ENCODE measurements around the gene VDAC1. TPM values are rescaled to one million over a fixed set of nuclear protein-coding genes. Genes with fewer than 3 reads are reported as not detected.

The VDAC1 gene
- total RNA-seq, 1 donor from 2014 or later, result 501 TPM

GRCh38 chr5:134007581-134008265 is 2.9 kb upstream of the VDAC1 start:
- Histone ChIP-seq H3K9me3 (replicated peaks) (no peaks in the 10 kb centered on the region), H3K4me3 (no peak overlapping the region), H3K36me3 (no peaks in the 10 kb centered on the region), H3K4me1 (peaks cover 35% of the 10 kb centered on the region), H3K27ac (replicated peaks) (no peak overlapping the region), H3K27me3 (ENCODE audit: low read depth) (no peaks in the 10 kb centered on the region)
- intact Hi-C loops (cut with micrococcal nuclease), result no loop called here
- no peak for TF ChIP-seq CTCF (IDR thresholded peaks at IDR 0.05; ENCODE audit: borderline replicate concordance)
- DNase-seq, result no peak

GRCh38 chr5:134006115-134006514 is 1.3 kb upstream of the VDAC1 start:
- Histone ChIP-seq H3K4me1 (peaks cover 51% of the 10 kb centered on the region), H3K4me3 (peak overlapping the region; percentile 93)
- DNase-seq, result no peak

GRCh38 chr5:134005417-134006061 is 764 bp upstream of the VDAC1 start:
- peak overlapping the region; percentile 93 for H3K4me3 ChIP-seq
- peaks cover 7% of the 10 kb centered on the region for H3K36me3 ChIP-seq
- no peak for TF ChIP-seq CTCF (IDR thresholded peaks at IDR 0.05; ENCODE audit: borderline replicate concordance)
- peaks cover 56% of the 10 kb centered on the region for H3K4me1 ChIP-seq
- H3K27me3 ChIP-seq (ENCODE audit: low read depth), result no peaks in the 10 kb centered on the region
- intact Hi-C loops (cut with micrococcal nuclease), result no loop called here
- no peaks in the 10 kb centered on the region for H3K9me3 ChIP-seq (replicated peaks)
- DNase-seq, result peak; percentile 51
- H3K27ac ChIP-seq (replicated peaks), result peak overlapping the region; percentile 100

More at GRCh38 chr5:134006115-134006514, 1.3 kb upstream of the VDAC1 start:
- no peaks in the 10 kb centered on the region for H3K27me3 ChIP-seq (ENCODE audit: low read depth)
- intact Hi-C loops (cut with micrococcal nuclease), result no loop called here
- no peaks in the 10 kb centered on the region for H3K9me3 ChIP-seq (replicated peaks)
- TF ChIP-seq CTCF (IDR thresholded peaks at IDR 0.05; ENCODE audit: borderline replicate concordance), result no peak
- peaks cover 5% of the 10 kb centered on the region for H3K36me3 ChIP-seq
- peak overlapping the region; percentile 100 for H3K27ac ChIP-seq (replicated peaks)

- no peaks in the 10 kb centered on the region for H3K9me3 ChIP-seq (replicated peaks)
- peaks cover 72% of the 10 kb centered on the region for H3K4me1 ChIP-seq
- no peaks in the 10 kb centered on the region for H3K27me3 ChIP-seq (ENCODE audit: low read depth)
- intact Hi-C loops (cut with micrococcal nuclease), result no loop called here
- TF ChIP-seq CTCF (IDR thresholded peaks at IDR 0.05; ENCODE audit: borderline replicate concordance), result no peak
- H3K27ac ChIP-seq (replicated peaks), result peak overlapping the region; percentile 100
- H3K4me3 ChIP-seq, result peak overlapping the region; percentile 93
- peaks cover 7% of the 10 kb centered on the region for H3K36me3 ChIP-seq
- DNase-seq, result peak; percentile 69
Measured at GRCh38 chr5:134003817-134004625, 754 bp downstream of the VDAC1 start.

- Histone ChIP-seq H3K27me3 (ENCODE audit: low read depth) (no peaks in the 10 kb centered on the region), H3K4me1 (peaks cover 79% of the 10 kb centered on the region), H3K9me3 (replicated peaks) (no peaks in the 10 kb centered on the region), H3K27ac (replicated peaks) (peak overlapping the region; percentile 100), H3K4me3 (peak overlapping the region; percentile 93), H3K36me3 (peaks cover 7% of the 10 kb centered on the region)
- no peak for DNase-seq
- intact Hi-C loops (cut with micrococcal nuclease), result no loop called here
- TF ChIP-seq CTCF (IDR thresholded peaks at IDR 0.05; ENCODE audit: borderline replicate concordance), result no peak
Measured at GRCh38 chr5:134003064-134003816, 1.5 kb downstream of the VDAC1 start.
